Measurements from ENCODE around the gene KIF25. TPM values are rescaled to one million over a fixed set of nuclear protein-coding genes. Genes with fewer than 3 reads are reported as not detected.

Gene KIF25
- total RNA-seq, 4 donors from 2014 or later: 0.17 TPM; not detected in 3

GRCh38 chr6:168050881-168051586 is 53.6 kb downstream of the KIF25 start:
- TF ChIP-seq POLR2AphosphoS5 (IDR thresholded peaks at IDR 0.05) (no peak), POLR2A (IDR thresholded peaks at IDR 0.05; ENCODE audit: low read depth) (no peak), CTCF (IDR thresholded peaks at IDR 0.05) (no peak), EP300 (IDR thresholded peaks at IDR 0.05) (no peak)
- Histone ChIP-seq H3K4me1 (peaks cover 20 to 24% (median 20%) of the 10 kb centered on the region in 4 donors), H3K36me3 (no peaks in the 10 kb centered on the region), H3K27ac (replicated peaks in 1 of 4) (no peak overlapping the region), H3K4me3 (no peak overlapping the region), H3K9me3 (no peaks in the 10 kb centered on the region), H3K27me3 (no peaks in the 10 kb centered on the region)
- DNase-seq (ENCODE audit: extremely low spot score): no peak
- intact Hi-C loops (cut with DNase I): no loop called here
- 79% methylated on average over 16 of the region's 23 CpGs for WGBS

- no peaks in the 10 kb centered on the region for H3K9me3 ChIP-seq
- H3K4me1 ChIP-seq: peaks cover 15 to 20% (median 18%) of the 10 kb centered on the region in 4 donors
- no peak overlapping the region for H3K4me3 ChIP-seq
- WGBS: 91% methylated on average over 4 of the region's 9 CpGs
- no peaks in the 10 kb centered on the region for H3K36me3 ChIP-seq
- DNase-seq (ENCODE audit: extremely low spot score): no peak
- TF ChIP-seq EP300 (IDR thresholded peaks at IDR 0.05) (no peak), POLR2A (IDR thresholded peaks at IDR 0.05; ENCODE audit: low read depth) (no peak), POLR2AphosphoS5 (IDR thresholded peaks at IDR 0.05) (no peak), CTCF (IDR thresholded peaks at IDR 0.05) (no peak)
- intact Hi-C loops (cut with DNase I): no loop called here
- no peak overlapping the region for H3K27ac ChIP-seq (replicated peaks in 1 of 4)
- no peaks in the 10 kb centered on the region for H3K27me3 ChIP-seq
These were observed 54.2 kb downstream of the KIF25 start for GRCh38 chr6:168051648-168052047.

- no peaks in the 10 kb centered on the region for H3K36me3 ChIP-seq
- WGBS: 95% methylated on average over 22 of the region's 26 CpGs
- H3K9me3 ChIP-seq: no peaks in the 10 kb centered on the region
- intact Hi-C loops (cut with DNase I): no loop called here
- no peak for DNase-seq (ENCODE audit: extremely low spot score)
- no peaks in the 10 kb centered on the region for H3K27me3 ChIP-seq
- H3K4me3 ChIP-seq: no peak overlapping the region
- peaks cover 15 to 20% (median 18%) of the 10 kb centered on the region in 4 donors for H3K4me1 ChIP-seq
- TF ChIP-seq CTCF (IDR thresholded peaks at IDR 0.05) (no peak), POLR2AphosphoS5 (IDR thresholded peaks at IDR 0.05) (no peak), POLR2A (IDR thresholded peaks at IDR 0.05; ENCODE audit: low read depth) (no peak), EP300 (IDR thresholded peaks at IDR 0.05) (no peak)
- no peak overlapping the region for H3K27ac ChIP-seq (replicated peaks in 1 of 4)
These were observed 54.9 kb downstream of the KIF25 start for GRCh38 chr6:168052291-168052891.

GRCh38 chr6:168053086-168053956 is 55.9 kb downstream of the KIF25 start:
- H3K4me1 ChIP-seq: peaks cover 15 to 20% (median 18%) of the 10 kb centered on the region in 4 donors
- no peaks in the 10 kb centered on the region for H3K9me3 ChIP-seq
- no peaks in the 10 kb centered on the region for H3K36me3 ChIP-seq
- 91% methylated on average over 23 of the region's 38 CpGs for WGBS
- no peak for DNase-seq (ENCODE audit: extremely low spot score)
- no peak for TF ChIP-seq CTCF (IDR thresholded peaks at IDR 0.05)
- no peak for TF ChIP-seq EP300 (IDR thresholded peaks at IDR 0.05)
- no peak for TF ChIP-seq POLR2A (IDR thresholded peaks at IDR 0.05; ENCODE audit: low read depth)
- TF ChIP-seq POLR2AphosphoS5 (IDR thresholded peaks at IDR 0.05): no peak
- H3K27me3 ChIP-seq: no peaks in the 10 kb centered on the region
- H3K27ac ChIP-seq (replicated peaks in 1 of 4): no peak overlapping the region
- intact Hi-C loops (cut with DNase I): no loop called here
- H3K4me3 ChIP-seq: no peak overlapping the region
